Activated T-helper 2 cell treated with anti-CD3 and anti-CD28 coated beads, Interferon-gamma antibody, Interleukin-2, Interleukin-4, amounts not matched to agents 10 μg/mL and 5 μg/mL and 100 μg/mL, durations not matched to agents 14 hours and 24 hours and 36 hours (primary cell): Measurements from ENCODE around the gene ADGRG4. TPM values are rescaled to one million over a fixed set of nuclear protein-coding genes. Genes with fewer than 3 reads are reported as not detected.

Experiments used
- DNase-seq: peaks from one replicate; pipeline ENCODE4 v3.0.0; 2021; ENCODE audit warnings: low spot score
- H3K27ac Mint-ChIP-seq: one replicate; pipeline ENCODE4 v1.8.0; 2021; ENCODE audit warnings: mixed read lengths
- H3K27me3 Mint-ChIP-seq: one replicate; pipeline ENCODE4 v1.8.0; 2021; ENCODE audit warnings: low read depth, mixed read lengths
- H3K36me3 Mint-ChIP-seq: one replicate; pipeline ENCODE4 v1.8.0; 2021; ENCODE audit warnings: low read depth, mixed read lengths
- H3K4me1 Mint-ChIP-seq: one replicate; pipeline ENCODE4 v1.8.0; 2021; ENCODE audit warnings: low read depth, mixed read lengths
- H3K4me3 Mint-ChIP-seq: one replicate; pipeline ENCODE4 v1.8.0; 2021; ENCODE audit warnings: low read depth, mild to moderate bottlenecking, moderate library complexity, mixed read lengths
- H3K9me3 Mint-ChIP-seq: one replicate; pipeline ENCODE4 v1.8.0; 2021; ENCODE audit warnings: mixed read lengths
- intact Hi-C: fragments of 100-400 bp; cut with micrococcal nuclease; formaldehyde crosslinking; loops from one replicate; pipeline ENCODE4 v1.15.1; 2023
- total RNA-seq: library from RNA; stranded (reverse); gene quantifications from 2 replicates; pipeline ENCODE4 v1.2.3, GENCODE V29; 2022

The ADGRG4 gene
- total RNA-seq, 1 donor from 2014 or later: not detected

- DNase-seq: no peak
- H3K27me3 Mint-ChIP-seq: peaks cover 4% of the 10 kb centered on the region
- intact Hi-C loops: no loop called here
- H3K36me3 Mint-ChIP-seq: no peaks in the 10 kb centered on the region
- no peaks in the 10 kb centered on the region for H3K4me1 Mint-ChIP-seq
- H3K9me3 Mint-ChIP-seq: no peaks in the 10 kb centered on the region
- H3K27ac Mint-ChIP-seq: no peak overlapping the region
- H3K4me3 Mint-ChIP-seq: no peak overlapping the region
Measured at GRCh38 chrX:136307471-136307870, 6.7 kb downstream of the ADGRG4 start.

GRCh38 chrX:136310411-136310810 lies 9.6 kb downstream of the ADGRG4 start:
- peaks cover 4% of the 10 kb centered on the region for H3K27me3 Mint-ChIP-seq
- no peaks in the 10 kb centered on the region for H3K36me3 Mint-ChIP-seq
- H3K27ac Mint-ChIP-seq: no peak overlapping the region
- no peak overlapping the region for H3K4me3 Mint-ChIP-seq
- no peaks in the 10 kb centered on the region for H3K4me1 Mint-ChIP-seq
- intact Hi-C loops: no loop called here
- no peak for DNase-seq
- no peaks in the 10 kb centered on the region for H3K9me3 Mint-ChIP-seq

- H3K27ac Mint-ChIP-seq: no peak overlapping the region
- H3K9me3 Mint-ChIP-seq: no peaks in the 10 kb centered on the region
- intact Hi-C loops: no loop called here
- no peaks in the 10 kb centered on the region for H3K27me3 Mint-ChIP-seq
- DNase-seq: no peak
- H3K4me3 Mint-ChIP-seq: no peak overlapping the region
- no peaks in the 10 kb centered on the region for H3K4me1 Mint-ChIP-seq
- H3K36me3 Mint-ChIP-seq: no peaks in the 10 kb centered on the region
Measured at GRCh38 chrX:136318156-136318555, 17.4 kb downstream of the ADGRG4 start.

- Mint-ChIP-seq H3K4me3 (no peak overlapping the region), H3K4me1 (no peaks in the 10 kb centered on the region), H3K9me3 (no peaks in the 10 kb centered on the region), H3K27me3 (no peaks in the 10 kb centered on the region), H3K36me3 (no peaks in the 10 kb centered on the region), H3K27ac (no peak overlapping the region)
- intact Hi-C loops: no loop called here
- no peak for DNase-seq
Measured at GRCh38 chrX:136318895-136319597, 18.3 kb downstream of the ADGRG4 start.

GRCh38 chrX:136319600-136319999 lies 18.8 kb downstream of the ADGRG4 start:
- no peaks in the 10 kb centered on the region for H3K27me3 Mint-ChIP-seq
- H3K4me3 Mint-ChIP-seq: no peak overlapping the region
- no peak for DNase-seq
- intact Hi-C loops: no loop called here
- no peaks in the 10 kb centered on the region for H3K4me1 Mint-ChIP-seq
- no peaks in the 10 kb centered on the region for H3K36me3 Mint-ChIP-seq
- H3K9me3 Mint-ChIP-seq: no peaks in the 10 kb centered on the region
- H3K27ac Mint-ChIP-seq: no peak overlapping the region

GRCh38 chrX:136321532-136321931 lies 20.8 kb downstream of the ADGRG4 start:
- intact Hi-C loops: no loop called here
- Mint-ChIP-seq H3K4me3 (no peak overlapping the region), H3K27me3 (no peaks in the 10 kb centered on the region), H3K9me3 (no peaks in the 10 kb centered on the region), H3K4me1 (no peaks in the 10 kb centered on the region), H3K27ac (no peak overlapping the region), H3K36me3 (no peaks in the 10 kb centered on the region)
- DNase-seq: no peak

GRCh38 chrX:136322064-136322463 lies 21.3 kb downstream of the ADGRG4 start:
- intact Hi-C loops: no loop called here
- H3K9me3 Mint-ChIP-seq: no peaks in the 10 kb centered on the region
- H3K4me1 Mint-ChIP-seq: no peaks in the 10 kb centered on the region
- H3K36me3 Mint-ChIP-seq: no peaks in the 10 kb centered on the region
- no peak overlapping the region for H3K4me3 Mint-ChIP-seq
- H3K27ac Mint-ChIP-seq: no peak overlapping the region
- no peaks in the 10 kb centered on the region for H3K27me3 Mint-ChIP-seq
- DNase-seq: no peak

- no peaks in the 10 kb centered on the region for H3K4me1 Mint-ChIP-seq
- DNase-seq: no peak
- no peaks in the 10 kb centered on the region for H3K36me3 Mint-ChIP-seq
- intact Hi-C loops: no loop called here
- no peaks in the 10 kb centered on the region for H3K27me3 Mint-ChIP-seq
- H3K27ac Mint-ChIP-seq: no peak overlapping the region
- H3K4me3 Mint-ChIP-seq: no peak overlapping the region
- no peaks in the 10 kb centered on the region for H3K9me3 Mint-ChIP-seq
Measured at GRCh38 chrX:136325377-136325776, 24.6 kb downstream of the ADGRG4 start.

- Mint-ChIP-seq H3K27me3 (no peaks in the 10 kb centered on the region), H3K4me1 (no peaks in the 10 kb centered on the region), H3K9me3 (no peaks in the 10 kb centered on the region), H3K4me3 (no peak overlapping the region), H3K36me3 (no peaks in the 10 kb centered on the region), H3K27ac (no peak overlapping the region)
- no peak for DNase-seq
- intact Hi-C loops: no loop called here
Measured at GRCh38 chrX:136328933-136329332, 28.2 kb downstream of the ADGRG4 start.

- intact Hi-C loops: no loop called here
- H3K9me3 Mint-ChIP-seq: no peaks in the 10 kb centered on the region
- H3K36me3 Mint-ChIP-seq: no peaks in the 10 kb centered on the region
Measured at GRCh38 chrX:136336623-136337022, 35.9 kb downstream of the ADGRG4 start.

GRCh38 chrX:136339702-136340101 lies 38.9 kb downstream of the ADGRG4 start:
- Mint-ChIP-seq H3K4me1 (no peaks in the 10 kb centered on the region), H3K27ac (no peak overlapping the region), H3K9me3 (no peaks in the 10 kb centered on the region), H3K36me3 (no peaks in the 10 kb centered on the region), H3K4me3 (no peak overlapping the region), H3K27me3 (peaks cover 5% of the 10 kb centered on the region)
- DNase-seq: no peak
- intact Hi-C loops: no loop called here

More at GRCh38 chrX:136336623-136337022, 35.9 kb downstream of the ADGRG4 start:
- Mint-ChIP-seq H3K4me3 (no peak overlapping the region), H3K27me3 (peaks cover 2% of the 10 kb centered on the region), H3K4me1 (no peaks in the 10 kb centered on the region), H3K27ac (no peak overlapping the region)
- no peak for DNase-seq

GRCh38 chrX:136344320-136344719 lies 43.6 kb downstream of the ADGRG4 start:
- peaks cover 11% of the 10 kb centered on the region for H3K27me3 Mint-ChIP-seq
- no peaks in the 10 kb centered on the region for H3K9me3 Mint-ChIP-seq
- H3K36me3 Mint-ChIP-seq: no peaks in the 10 kb centered on the region
- DNase-seq: no peak
- no peaks in the 10 kb centered on the region for H3K4me1 Mint-ChIP-seq
- intact Hi-C loops: no loop called here
- H3K4me3 Mint-ChIP-seq: no peak overlapping the region
- H3K27ac Mint-ChIP-seq: no peak overlapping the region

- DNase-seq: no peak
- intact Hi-C loops: no loop called here
- H3K27me3 Mint-ChIP-seq: peaks cover 11% of the 10 kb centered on the region
- no peak overlapping the region for H3K4me3 Mint-ChIP-seq
- no peaks in the 10 kb centered on the region for H3K4me1 Mint-ChIP-seq
- no peaks in the 10 kb centered on the region for H3K9me3 Mint-ChIP-seq
- H3K36me3 Mint-ChIP-seq: no peaks in the 10 kb centered on the region
- H3K27ac Mint-ChIP-seq: no peak overlapping the region
Measured at GRCh38 chrX:136346506-136346905, 45.7 kb downstream of the ADGRG4 start.

GRCh38 chrX:136347706-136348105 lies 46.9 kb downstream of the ADGRG4 start:
- Mint-ChIP-seq H3K27ac (no peak overlapping the region), H3K36me3 (no peaks in the 10 kb centered on the region), H3K4me3 (no peak overlapping the region), H3K27me3 (peaks cover 15% of the 10 kb centered on the region), H3K9me3 (no peaks in the 10 kb centered on the region), H3K4me1 (no peaks in the 10 kb centered on the region)
- DNase-seq: no peak
- intact Hi-C loops: no loop called here
